Neural progenitor cell (in vitro differentiated cells): ENCODE data around the gene PQBP1. TPM values are rescaled to one million over a fixed set of nuclear protein-coding genes. Genes with fewer than 3 reads are reported as not detected.
A peak's percentile ranks its signal among the peaks of the same experiment; 100 is the strongest.
"Not testable (repeated sequence)": the region's sequence is repeated elsewhere in the genome, so short reads cannot be mapped to it uniquely, and the experiment has no call there.

Experiments
- DNase-seq: peaks from one replicate; pipeline ENCODE4 v3.0.0-alpha.2; 2016; ENCODE audit warnings: low spot score
- H2AFZ ChIP-seq: fragments of 200-600 bp; sonication (generic); replicated peaks from 2 replicates; pipeline ENCODE4 v1.6.1; 2016; ENCODE audit warnings: antibody characterized with exemption
- H3F3A ChIP-seq: fragments of 200-600 bp; sonication (generic); 2 replicates; pipeline ENCODE4 v1.6.1; 2016; ENCODE audit warnings: antibody characterized with exemption, low read depth
- H3K27ac ChIP-seq: fragments of 200-600 bp; sonication (generic); 2 replicates; pipeline ENCODE4 v1.5.1; 2016; ENCODE audit warnings: mild to moderate bottlenecking
- H3K27me3 ChIP-seq: fragments of 200-600 bp; sonication (generic); 2 replicates; pipeline ENCODE4 v1.6.1; 2016; ENCODE audit warnings: mild to moderate bottlenecking, moderate library complexity
- H3K36me3 ChIP-seq: fragments of 200-600 bp; sonication (generic); 2 replicates; pipeline ENCODE4 v1.5.1; 2016
- H3K4me1 ChIP-seq: fragments of 200-600 bp; sonication (generic); 2 replicates; pipeline ENCODE4 v1.6.1; 2016; ENCODE audit warnings: mixed run types
- H3K4me2 ChIP-seq: fragments of 200-600 bp; sonication (generic); 2 replicates; pipeline ENCODE4 v1.6.1; 2016
- H3K4me3 ChIP-seq: fragments of 200-600 bp; sonication (generic); 2 replicates; pipeline ENCODE4 v1.5.1; 2016
- H3K79me2 ChIP-seq: fragments of 200-600 bp; sonication (generic); 2 replicates; pipeline ENCODE4 v1.6.1; 2016; ENCODE audit warnings: low read depth
- H3K9ac ChIP-seq: fragments of 200-600 bp; sonication (generic); 2 replicates; pipeline ENCODE4 v1.6.1; 2016
- H3K9me3 ChIP-seq: fragments of 200-600 bp; sonication (generic); 2 replicates; pipeline ENCODE4 v1.5.1; 2016; ENCODE audit warnings: low read depth
- H4K20me1 ChIP-seq: fragments of 200-600 bp; sonication (generic); 2 replicates; pipeline ENCODE4 v1.6.1; 2016; ENCODE audit warnings: low read depth
- H3K27ac Mint-ChIP-seq: 3 replicates; pipeline ENCODE4 v1.8.0; 2021; ENCODE audit warnings: mixed read lengths
- H3K27me3 Mint-ChIP-seq: 2 replicates; pipeline ENCODE4 v1.8.0; 2022; ENCODE audit warnings: low read depth, mild to moderate bottlenecking, inconsistent platforms, moderate library complexity, mixed read lengths; ENCODE audit not compliant: insufficient read depth
- H3K36me3 Mint-ChIP-seq: 3 replicates; pipeline ENCODE4 v1.8.0; 2021; ENCODE audit warnings: mixed read lengths
- H3K4me1 Mint-ChIP-seq: 3 replicates; pipeline ENCODE4 v1.8.0; 2021; ENCODE audit warnings: mixed read lengths
- H3K4me3 Mint-ChIP-seq: 3 replicates; pipeline ENCODE4 v1.8.0; 2021; ENCODE audit warnings: mild to moderate bottlenecking, moderate library complexity, mixed read lengths
- H3K9me3 Mint-ChIP-seq: 3 replicates; pipeline ENCODE4 v1.8.0; 2020; ENCODE audit warnings: mixed read lengths
- CTCF ChIP-seq: fragments of 200-600 bp; sonication (generic); IDR thresholded peaks from 2 replicates; pipeline ENCODE4 v1.5.1; 2017; ENCODE audit warnings: antibody characterized with exemption, mild to moderate bottlenecking
- EZH2 ChIP-seq: fragments of 200-600 bp; sonication (generic); IDR thresholded peaks from 2 replicates; pipeline ENCODE4 v1.6.1; 2017; ENCODE audit warnings: antibody characterized with exemption, mild to moderate bottlenecking, moderate library complexity
- EZH2phosphoT487 ChIP-seq: fragments of 200-600 bp; sonication (generic); IDR thresholded peaks from 2 replicates; pipeline ENCODE4 v1.6.1; 2017; ENCODE audit warnings: antibody characterized with exemption
- total RNA-seq: library from RNA; depleted of rRNA; stranded (reverse); fragments of >200 nt; gene quantifications from 2 replicates; pipeline ENCODE4 v1.2.3, GENCODE V29; 2015; ENCODE audit warnings: low replicate concordance

Gene PQBP1
- total RNA-seq, result 26.9 and 49.7 TPM in 2 replicates

GRCh38 chrX:48897625-48898306, at the start of gene PQBP1, which contains the start of gene TIMM17B:
TSS of gene PQBP1 (plus strand) at chrX:48897930. CDS start at chrX:48898510, 580 bp downstream.
TSS of gene TIMM17B (minus strand) at chrX:48897768. CDS start at chrX:48897749, 19 bp downstream.
- peaks cover 6% of the 10 kb centered on the region for H3K36me3 Mint-ChIP-seq
- TF ChIP-seq EZH2 (no peak), CTCF (no peak), EZH2phosphoT487 (no peak)
- H3K4me3 Mint-ChIP-seq, result peak within 1 kb of the TSS; percentile 91
- Histone ChIP-seq H3K4me2 (peak within 1 kb of the TSS; percentile 90), H3K79me2 (peaks cover 44% of the 10 kb centered on the region), H3K27ac (peak within 1 kb of the TSS; percentile 93), H3F3A (peaks cover 3% of the 10 kb centered on the region), H3K4me3 (peak within 1 kb of the TSS; percentile 80), H3K36me3 (no peaks in the 10 kb centered on the region), H3K9me3 (no peaks in the 10 kb centered on the region), H3K4me1 (no peaks in the 10 kb centered on the region), H3K9ac (peak within 1 kb of the TSS; percentile 83), H2AFZ (peak within 1 kb of the TSS; percentile 65), H4K20me1 (peaks cover 22% of the 10 kb centered on the region), H3K27me3 (no peaks in the 10 kb centered on the region)
- peak; percentile 96 for DNase-seq
- peak within 1 kb of the TSS; percentile 86 for H3K27ac Mint-ChIP-seq
- peaks cover 16% of the 10 kb centered on the region for H3K4me1 Mint-ChIP-seq
- peaks cover 13% of the 10 kb centered on the region for H3K9me3 Mint-ChIP-seq
- H3K27me3 Mint-ChIP-seq, result peaks cover 7% of the 10 kb centered on the region

- H3K9me3 Mint-ChIP-seq, result peaks cover 16% of the 10 kb centered on the region
These were observed 48.9 kb upstream of the PQBP1 start for GRCh38 chrX:48848847-48849246.

DNA sequence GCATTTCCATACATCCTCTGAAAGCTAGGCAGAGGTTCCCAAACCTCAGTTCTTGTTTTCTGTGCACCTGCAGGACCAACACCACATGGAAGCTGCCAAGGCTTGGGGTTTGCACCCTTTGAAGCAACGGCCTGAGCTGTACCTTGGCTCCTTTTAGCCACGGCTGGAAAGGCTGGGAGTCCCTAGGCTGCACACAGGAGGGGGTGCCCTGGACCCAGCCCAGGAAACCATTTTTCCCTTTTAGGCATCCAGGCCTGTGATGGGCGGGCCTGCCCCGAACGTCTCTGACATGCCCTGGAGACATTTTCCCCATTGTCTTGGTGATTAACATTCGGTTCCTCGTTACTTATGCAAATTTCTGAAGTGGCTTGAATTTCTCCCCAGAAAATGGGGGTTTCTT, 44.9 kb upstream of the PQBP1 start:
- Histone ChIP-seq H3K36me3 (no peaks in the 10 kb centered on the region), H3K9me3 (no peaks in the 10 kb centered on the region), H3K79me2 (no peaks in the 10 kb centered on the region), H3F3A (no peaks in the 10 kb centered on the region), H3K4me1 (no peaks in the 10 kb centered on the region), H4K20me1 (no peaks in the 10 kb centered on the region), H3K27me3 (no peaks in the 10 kb centered on the region), H3K4me2 (no peak overlapping the region), H3K4me3 (no peak overlapping the region), H3K27ac (no peak overlapping the region), H3K9ac (no peak overlapping the region), H2AFZ (no peak overlapping the region)
- H3K4me3 Mint-ChIP-seq, result no peak overlapping the region
- no peaks in the 10 kb centered on the region for H3K4me1 Mint-ChIP-seq
- no peak for DNase-seq
- TF ChIP-seq EZH2, result no peak
- TF ChIP-seq CTCF, result no peak
- no peak for TF ChIP-seq EZH2phosphoT487
- H3K36me3 Mint-ChIP-seq, result no peaks in the 10 kb centered on the region
- H3K27me3 Mint-ChIP-seq, result peaks cover 2% of the 10 kb centered on the region
- no peak overlapping the region for H3K27ac Mint-ChIP-seq
- H3K9me3 Mint-ChIP-seq, result peaks cover 18% of the 10 kb centered on the region

More at GRCh38 chrX:48848847-48849246, 48.9 kb upstream of the PQBP1 start:
- H4K20me1 ChIP-seq, result no peaks in the 10 kb centered on the region
- H3K4me3 ChIP-seq, result no peak overlapping the region
- Mint-ChIP-seq H3K27ac (no peak overlapping the region), H3K4me1 (no peaks in the 10 kb centered on the region), H3K4me3 (no peak overlapping the region), H3K36me3 (no peaks in the 10 kb centered on the region), H3K27me3 (peaks cover 2% of the 10 kb centered on the region)
- no peak overlapping the region for H3K4me2 ChIP-seq
- no peak for DNase-seq
- H3K27ac ChIP-seq, result no peak overlapping the region
- H3K27me3 ChIP-seq, result no peaks in the 10 kb centered on the region
- H2AFZ ChIP-seq, result no peak overlapping the region
- H3K9me3 ChIP-seq, result no peaks in the 10 kb centered on the region
- H3K36me3 ChIP-seq, result no peaks in the 10 kb centered on the region
- H3K79me2 ChIP-seq, result no peaks in the 10 kb centered on the region
- no peaks in the 10 kb centered on the region for H3F3A ChIP-seq
- no peak overlapping the region for H3K9ac ChIP-seq
- no peaks in the 10 kb centered on the region for H3K4me1 ChIP-seq
- TF ChIP-seq EZH2, result no peak
- no peak for TF ChIP-seq EZH2phosphoT487
- no peak for TF ChIP-seq CTCF

- H3K4me2 ChIP-seq, H3K36me3 Mint-ChIP-seq, H3K27me3 ChIP-seq, H3K4me3 Mint-ChIP-seq, DNase-seq, H3K4me3 ChIP-seq, H3K27ac Mint-ChIP-seq, H3K9ac ChIP-seq, H3K27me3 Mint-ChIP-seq, H3K4me1 Mint-ChIP-seq, H3K36me3 ChIP-seq, H3K9me3 ChIP-seq, H3F3A ChIP-seq, H3K27ac ChIP-seq, H4K20me1 ChIP-seq, H3K4me1 ChIP-seq, H3K79me2 ChIP-seq, H2AFZ ChIP-seq: not testable (repeated sequence)
- H3K9me3 Mint-ChIP-seq, result peaks cover 18% of the 10 kb centered on the region
These were observed 44.2 kb upstream of the PQBP1 start for GRCh38 chrX:48853494-48853893.

DNA sequence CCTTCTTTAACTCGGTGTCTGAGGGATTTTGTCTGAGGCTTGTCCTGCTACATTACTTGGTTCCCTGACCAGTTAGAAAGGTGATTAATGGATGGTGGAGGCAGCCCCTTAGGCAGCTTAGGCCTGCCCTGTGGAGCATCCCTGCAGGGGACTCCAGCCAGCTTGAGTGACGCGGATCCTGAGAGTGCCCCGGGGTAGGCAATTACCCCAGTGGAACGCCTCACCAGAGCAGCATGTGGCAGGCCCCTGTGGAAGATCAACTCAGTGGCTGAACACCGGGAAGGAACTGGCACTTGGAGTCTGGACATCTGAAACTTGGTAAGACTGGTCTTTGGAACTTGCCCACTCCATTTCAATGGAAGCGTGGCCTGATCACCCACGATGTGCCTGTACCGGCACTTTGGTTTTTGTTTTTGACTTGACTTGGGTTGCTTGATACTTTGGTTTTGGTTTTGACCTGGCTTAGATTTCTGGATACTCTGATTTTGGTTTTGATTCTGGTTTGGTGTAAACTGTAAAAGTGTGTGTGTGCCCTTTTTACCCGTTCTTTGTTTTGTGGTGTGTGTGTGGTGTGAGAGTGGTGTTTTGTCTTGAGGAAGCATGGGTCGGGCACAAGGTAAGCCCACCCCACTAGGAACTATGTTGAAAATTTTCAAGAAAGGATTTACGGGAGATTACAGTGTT, 43.5 kb upstream of the PQBP1 start:
- peaks cover 18% of the 10 kb centered on the region for H3K9me3 Mint-ChIP-seq
- H4K20me1 ChIP-seq, H2AFZ ChIP-seq, H3K4me1 Mint-ChIP-seq, H3K27me3 ChIP-seq, H3K4me2 ChIP-seq, DNase-seq, H3K27ac ChIP-seq, H3F3A ChIP-seq, H3K36me3 ChIP-seq, H3K27me3 Mint-ChIP-seq, H3K9ac ChIP-seq, H3K27ac Mint-ChIP-seq, H3K36me3 Mint-ChIP-seq, H3K4me1 ChIP-seq, H3K79me2 ChIP-seq, H3K9me3 ChIP-seq, H3K4me3 Mint-ChIP-seq, H3K4me3 ChIP-seq: not testable (repeated sequence)
